HG03521 (cell line): ENCODE results near the gene FOXJ3.

Experiments
- ATAC-seq: cut with Tn5 transposase; IDR thresholded peaks from one replicate; pipeline ENCODE4 v1.9.1; 2021; ENCODE audit warnings: mild to moderate bottlenecking, moderate library complexity; ENCODE audit not compliant: unreplicated experiment

The FOXJ3 gene

DNA sequence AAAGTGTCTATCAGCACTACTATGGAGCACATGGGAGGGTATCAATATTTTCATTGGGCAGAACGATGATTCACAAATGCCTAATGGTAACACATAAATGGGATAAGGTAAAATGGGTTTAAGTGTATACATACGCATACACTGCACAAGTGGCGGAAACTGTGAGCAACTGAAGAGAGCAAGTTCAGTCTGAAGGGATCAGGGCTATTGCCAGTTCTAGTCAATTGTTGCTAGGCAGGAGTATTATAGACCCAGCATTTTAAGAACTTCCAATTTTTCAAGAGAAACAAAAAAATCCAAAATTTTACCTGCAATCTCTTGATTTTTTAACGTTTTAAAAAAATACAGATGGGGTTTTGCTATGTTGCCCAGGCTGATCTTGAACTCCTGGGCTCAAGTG is 23.1 kb downstream of the FOXJ3 start:
- no peak for ATAC-seq

DNA sequence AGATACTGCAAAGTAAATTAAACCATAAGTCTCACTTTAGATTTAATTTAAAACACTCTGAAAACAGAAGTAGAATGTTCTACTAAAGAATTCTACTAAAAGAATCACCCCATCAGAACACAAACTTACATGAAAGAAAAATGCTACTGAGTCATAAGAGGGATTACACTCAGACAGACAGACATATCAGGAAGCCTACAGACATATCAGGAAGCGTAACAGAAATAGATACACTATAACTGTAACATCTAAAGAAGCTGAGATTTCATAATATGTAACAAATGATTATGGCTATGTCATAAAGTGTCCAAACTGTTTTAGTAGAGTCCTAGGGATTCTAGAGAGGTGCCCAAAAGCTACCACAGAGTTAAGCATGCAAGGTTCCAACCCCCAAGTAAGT is 23.9 kb downstream of the FOXJ3 start:
- ATAC-seq: no peak

- no peak for ATAC-seq
Measured at GRCh38 chr1:42306977-42307376, 28.1 kb downstream of the FOXJ3 start.

DNA sequence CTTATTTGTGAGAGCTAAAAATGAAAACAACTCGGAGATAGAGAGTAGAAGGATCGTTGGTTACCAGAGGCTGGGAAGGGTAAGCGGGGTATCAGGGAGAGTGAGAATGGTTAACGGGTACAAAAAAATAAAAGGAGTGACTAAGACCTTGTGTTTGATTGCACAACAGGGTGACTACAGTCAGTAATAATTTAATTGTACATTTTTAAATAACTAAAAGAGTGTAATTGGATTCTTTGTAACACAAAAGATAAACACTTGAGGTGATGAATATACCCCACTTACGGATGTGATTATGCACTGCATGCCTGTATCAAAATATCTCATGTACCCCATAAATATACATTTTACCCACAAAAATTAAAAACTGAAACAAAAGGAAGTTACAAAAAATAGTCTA is 29.4 kb downstream of the FOXJ3 start:
- no peak for ATAC-seq

- no peak for ATAC-seq
Measured at GRCh38 chr1:42302034-42302433, 33.0 kb downstream of the FOXJ3 start.

GRCh38 chr1:42298520-42298919 is 36.5 kb downstream of the FOXJ3 start:
- ATAC-seq: no peak

DNA sequence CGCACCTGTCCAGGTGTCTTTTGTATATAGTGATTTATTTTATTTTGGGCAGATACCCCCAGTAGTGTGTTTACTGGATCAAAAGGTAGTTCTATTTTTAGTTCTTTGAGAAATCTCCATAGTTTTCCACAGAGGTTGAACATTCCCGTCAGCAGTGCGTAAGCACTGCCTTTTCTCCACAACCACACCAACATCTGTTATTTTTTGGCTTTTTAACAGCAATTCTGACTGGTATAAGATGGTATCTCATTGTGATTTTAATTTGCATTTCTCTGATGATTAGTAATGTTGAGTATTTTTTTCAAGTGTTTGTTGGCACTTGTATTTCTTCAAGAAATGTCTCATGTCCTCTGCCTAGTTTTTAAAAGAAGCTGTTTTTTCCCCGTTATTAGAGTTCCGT is 39.2 kb downstream of the FOXJ3 start:
- no peak for ATAC-seq

DNA sequence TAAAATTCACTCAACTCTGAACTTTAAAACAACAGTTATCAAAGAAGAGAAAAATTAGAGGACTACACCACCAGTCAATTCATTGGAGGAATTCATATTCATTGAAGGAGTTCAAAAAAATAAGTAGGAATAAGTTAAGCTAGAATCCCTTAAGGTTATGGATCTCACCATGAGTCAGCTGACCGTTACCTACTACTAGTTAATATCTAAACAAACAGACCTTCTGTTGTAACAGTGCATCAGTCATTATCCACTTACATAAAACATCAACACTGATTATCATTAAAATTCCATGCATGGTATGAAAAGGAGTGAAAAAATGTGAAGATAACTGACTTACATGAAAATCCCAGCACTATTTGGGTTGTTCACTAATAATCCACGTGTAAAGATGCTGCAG is 44.9 kb downstream of the FOXJ3 start:
- no peak for ATAC-seq

- ATAC-seq: no peak
Measured at GRCh38 chr1:42288311-42288985, 46.6 kb downstream of the FOXJ3 start.

GRCh38 chr1:42282867-42283583 is 52.0 kb downstream of the FOXJ3 start:
- no peak for ATAC-seq

DNA sequence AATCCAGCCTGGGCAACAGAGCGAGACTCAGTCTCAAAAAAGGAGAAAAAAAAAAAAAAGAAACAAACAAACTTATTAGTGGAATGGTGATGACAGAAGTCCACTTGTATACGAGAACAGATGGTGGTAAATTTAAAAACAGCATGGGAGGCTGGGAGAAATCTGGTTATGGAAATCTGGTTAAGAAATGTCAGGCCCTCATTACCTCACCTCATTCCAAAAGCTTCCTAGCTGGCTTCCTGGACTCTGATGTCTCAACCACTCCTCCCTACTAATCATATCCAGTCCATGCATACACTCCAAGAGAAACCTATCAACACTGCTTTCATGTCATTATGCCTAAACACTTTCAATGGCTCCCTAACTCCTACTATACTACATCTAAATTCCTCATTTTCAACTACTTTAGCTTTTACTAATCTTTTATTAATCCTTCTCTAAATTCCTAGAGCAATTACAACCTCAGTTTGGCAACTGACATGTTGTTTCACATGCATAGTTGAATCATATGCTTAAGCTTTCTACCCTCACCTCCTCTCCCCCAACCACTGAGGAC is 52.9 kb downstream of the FOXJ3 start:
- ATAC-seq: no peak

- ATAC-seq: no peak
Measured at GRCh38 chr1:42280821-42281220, 54.2 kb downstream of the FOXJ3 start.

DNA sequence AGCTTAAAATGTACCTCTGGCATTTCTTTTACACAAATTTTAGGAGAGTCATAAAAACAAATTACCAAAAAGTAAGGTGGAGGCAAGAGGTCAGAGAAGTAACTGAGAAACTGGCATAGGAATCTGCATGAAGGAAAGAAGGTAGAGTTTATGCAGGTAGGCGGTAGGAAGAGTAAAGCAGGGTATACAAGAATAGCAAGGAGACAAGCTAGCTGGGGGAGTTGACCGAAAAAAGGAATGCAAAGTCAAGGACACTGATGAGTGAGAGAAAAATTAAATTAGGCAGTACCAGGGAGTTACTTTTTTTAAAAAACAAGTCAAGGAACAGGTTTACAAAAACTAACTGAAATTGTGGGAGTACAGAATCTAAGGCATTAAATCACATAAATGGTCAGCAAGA is 56.0 kb downstream of the FOXJ3 start:
- no peak for ATAC-seq

- no peak for ATAC-seq
Measured at GRCh38 chr1:42272920-42273319, 62.1 kb downstream of the FOXJ3 start.

- no peak for ATAC-seq
Measured at GRCh38 chr1:42267904-42268303, 67.1 kb downstream of the FOXJ3 start.

DNA sequence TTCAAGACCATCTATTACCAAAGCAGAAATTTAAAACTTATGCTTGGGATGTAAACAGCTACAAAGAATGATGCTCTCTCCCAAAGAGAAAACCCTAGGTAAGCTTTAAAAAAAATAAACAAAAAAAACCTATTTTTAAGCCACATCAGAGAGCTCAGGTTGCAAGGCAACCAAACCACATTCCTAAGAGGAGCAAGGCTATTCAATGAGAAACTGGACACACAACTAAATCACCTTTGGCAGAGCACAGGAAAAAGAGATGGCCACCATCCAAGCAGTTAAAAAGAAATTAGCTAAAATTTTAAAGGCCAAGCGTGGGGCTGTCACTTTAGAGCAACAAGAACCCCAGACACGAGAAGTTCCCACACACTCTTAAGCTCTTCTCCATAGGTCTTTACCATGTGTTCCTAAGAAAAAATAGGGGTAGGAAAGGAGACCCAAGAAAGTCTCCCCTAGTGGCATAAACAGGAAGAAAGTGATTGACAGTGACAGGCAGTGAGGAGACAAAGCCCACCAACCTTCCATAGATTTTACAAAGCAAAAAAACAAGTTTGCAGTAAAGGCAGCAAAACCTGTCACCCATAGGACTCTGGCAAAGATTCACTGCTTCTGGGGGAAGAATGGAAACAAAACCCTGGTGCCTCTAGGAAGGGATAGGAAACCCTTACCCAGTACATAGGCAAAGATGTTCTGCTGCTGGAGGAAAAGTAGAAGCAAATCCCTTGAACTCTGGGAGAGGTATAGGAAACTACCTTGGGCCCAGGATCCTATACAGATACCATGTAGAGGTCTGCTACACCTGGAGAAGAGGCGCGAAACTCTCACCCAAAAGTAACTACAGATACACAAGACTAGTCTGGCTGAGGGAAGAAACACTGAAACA is 68.5 kb downstream of the FOXJ3 start:
- no peak for ATAC-seq

DNA sequence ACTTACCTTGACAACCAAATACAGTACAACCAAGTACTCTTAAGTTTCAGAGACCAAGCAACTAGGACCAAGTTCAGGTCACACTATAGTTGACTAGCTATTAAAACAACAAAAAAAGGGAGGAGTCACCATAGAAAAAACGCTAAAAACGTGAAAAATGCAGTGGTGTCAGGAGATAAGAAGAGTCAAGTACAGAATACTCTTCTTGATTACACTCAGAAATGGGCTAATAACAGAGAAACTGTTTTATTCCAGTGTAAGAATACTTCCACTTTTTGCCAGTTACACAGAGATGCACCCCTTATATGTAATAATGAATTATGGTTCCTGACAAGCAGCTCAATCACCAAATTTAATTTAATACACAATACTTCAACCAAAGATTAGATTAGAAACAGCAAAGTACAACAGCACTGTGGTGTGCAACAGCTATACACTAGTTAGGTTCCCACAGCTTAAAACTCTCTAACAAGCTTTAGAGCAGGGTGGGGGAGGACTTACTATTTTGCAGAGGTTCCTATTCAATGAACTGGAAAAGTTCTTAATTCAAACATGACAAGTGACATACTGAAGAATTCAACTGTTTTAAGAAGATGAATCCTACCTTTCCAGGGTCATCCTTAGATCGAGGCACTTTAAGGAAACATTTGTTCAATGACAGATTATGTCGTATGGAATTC is 70.4 kb downstream of the FOXJ3 start:
- ATAC-seq: no peak

DNA sequence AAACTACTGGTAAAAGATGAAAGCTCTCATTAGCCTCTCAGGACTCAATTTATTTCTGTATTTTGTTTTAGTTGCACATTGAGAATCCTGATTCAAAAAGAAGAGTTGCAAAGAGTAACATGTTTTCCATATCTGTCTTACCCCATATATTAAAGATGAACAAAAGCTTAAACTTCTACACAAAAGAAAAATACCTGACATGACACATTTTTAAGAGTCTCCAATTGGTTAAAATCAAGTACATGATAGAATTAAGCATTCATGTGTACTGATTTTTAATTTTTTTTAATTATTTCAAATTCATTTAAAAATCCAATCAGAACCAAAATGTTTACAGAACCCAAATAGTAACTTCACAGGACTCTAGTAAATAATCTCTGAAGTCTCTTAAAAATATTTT is 72.0 kb downstream of the FOXJ3 start:
- ATAC-seq: no peak

DNA sequence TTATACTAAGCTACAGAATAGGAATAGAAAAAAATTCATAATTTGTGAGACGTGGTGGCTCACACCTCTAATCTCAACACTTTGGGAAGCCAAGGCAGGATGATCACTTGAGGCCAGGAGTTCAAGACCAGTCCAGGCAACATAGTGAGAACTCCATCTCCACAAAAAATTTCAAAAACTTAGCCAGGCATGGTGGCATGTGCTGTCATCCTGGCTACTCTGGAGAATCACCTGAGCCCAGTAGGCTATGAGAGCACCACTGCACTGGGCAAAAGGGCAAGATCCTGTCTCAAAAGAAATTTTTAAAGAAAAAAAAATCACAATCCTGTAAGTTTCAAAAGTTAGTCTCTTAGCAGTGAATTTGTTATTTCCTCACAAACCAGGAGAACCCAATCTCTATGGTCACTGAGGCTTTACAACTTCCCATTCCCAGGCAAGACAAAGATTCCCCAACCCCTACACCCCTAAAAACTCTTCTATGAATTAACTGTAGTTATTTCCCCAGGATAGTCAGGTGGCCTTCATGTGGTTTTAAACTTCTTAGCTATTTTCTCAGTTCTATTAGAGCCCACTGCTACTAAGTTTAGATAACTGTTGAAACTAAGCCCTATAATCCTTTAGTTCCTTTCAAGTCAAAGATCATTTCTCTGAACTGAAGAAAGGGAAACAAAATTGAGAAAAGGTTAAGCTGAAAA is 74.5 kb downstream of the FOXJ3 start:
- ATAC-seq: no peak

GRCh38 chr1:42259739-42260064 is 75.3 kb downstream of the FOXJ3 start:
- no peak for ATAC-seq
